Measurements from ENCODE around the gene CABP7. TPM values are rescaled to one million over a fixed set of nuclear protein-coding genes. Genes with fewer than 3 reads are reported as not detected.

Gene CABP7
- total and polyA plus RNA-seq, 2 donors (not counting 3 experiments of a cell fraction or from before 2014, with no cell fraction given) = not detected

GRCh38 chr22:29697853-29698598 is 21.8 kb upstream of the CABP7 start:
- no peak overlapping the region for H3K4me3 ChIP-seq (replicated peaks in 1 of 3; ENCODE audit: insufficient read depth in 1 of 3, low read depth in 1 of 3, low read length in 3 of 3)
- H3K4me1 ChIP-seq (ENCODE audit: control insufficient read depth, extremely low read depth, insufficient read depth, low read length) = peaks cover 10% of the 10 kb centered on the region
- no peak for FAIRE-seq
- no peak overlapping the region for H3K27ac ChIP-seq (ENCODE audit: insufficient read depth, low read depth, low read length)
- TF ChIP-seq EZH2 (IDR thresholded peaks at IDR 0.05; ENCODE audit: borderline replicate concordance, low read depth, low read length, severe bottlenecking) (no peak), FOS (IDR thresholded peaks at IDR 0.05; ENCODE audit: borderline replicate concordance, insufficient read depth, low read length) (no peak), MAX (IDR thresholded peaks at IDR 0.05; ENCODE audit: insufficient read depth, insufficient read length) (no peak), POLR2AphosphoS5 (IDR thresholded peaks at IDR 0.05; ENCODE audit: insufficient read depth, low read depth, low read length) (no peak), POLR2A (IDR thresholded peaks at IDR 0.05; ENCODE audit: low read depth, low read length) (no peak), GATA2 (IDR thresholded peaks at IDR 0.05; ENCODE audit: insufficient read depth, insufficient read length, low read depth, low read length) (no peak), CTCF (IDR thresholded peaks at IDR 0.05; ENCODE audit: extremely low read depth in 1 of 2, insufficient read depth in 1 of 2, low read depth in 1 of 2, low read length in 2 of 2) (no peak), MYC (IDR thresholded peaks at IDR 0.05; ENCODE audit: low read depth, low read length) (no peak), JUN (IDR thresholded peaks at IDR 0.05; ENCODE audit: borderline replicate concordance, insufficient read depth, insufficient read length, low read depth) (no peak)
- no peak overlapping the region for H2AFZ ChIP-seq (ENCODE audit: low read depth, low read length)
- CTCF ChIA-PET = interaction anchor here (1.2 to 1.7 kb wide), 2 partner anchors 8 to 307 kb away, joined by 3 to 4 read pairs; no protein-coding TSS in a partner anchor
- no TSS peak for BruUV-seq (replicated peaks)
- peaks cover 3 to 16% of the 10 kb centered on the region in 2 experiments for H3K36me3 ChIP-seq (ENCODE audit: control insufficient read depth in 2 of 2, extremely low read depth in 1 of 2, insufficient read depth in 2 of 2, low read length in 2 of 2)
- H4K20me1 ChIP-seq (replicated peaks; ENCODE audit: control insufficient read depth, extremely low read depth, insufficient read depth, low read length) = no peaks in the 10 kb centered on the region
- dilution Hi-C loops (cut with MboI; ENCODE audit: extremely low pct_ligation_motif_present, low sequenced_read_pairs) = no loop called here
- no peaks in the 10 kb centered on the region for H3K9me1 ChIP-seq (replicated peaks; ENCODE audit: control insufficient read depth, extremely low read depth, insufficient read depth, low read length)
- no peak overlapping the region for H3K9ac ChIP-seq (replicated peaks; ENCODE audit: extremely low read depth, insufficient read depth, low read length)
- DNase-seq (ENCODE audit: low read depth, low spot score) = no peak
- H3K9me3 ChIP-seq (replicated peaks; ENCODE audit: control insufficient read depth, insufficient read depth, low read length) = no peaks in the 10 kb centered on the region
- H3K27me3 ChIP-seq (ENCODE audit: control insufficient read depth in 2 of 2, insufficient read depth in 2 of 2, low read length in 2 of 2) = peaks cover 6 to 8% of the 10 kb centered on the region in 2 experiments
- H3K4me2 ChIP-seq (ENCODE audit: insufficient read depth, low read length) = no peak overlapping the region
- intact Hi-C loops (cut with micrococcal nuclease) = no loop called here
- H3K79me2 ChIP-seq (ENCODE audit: control insufficient read depth, insufficient read depth, low read length) = no peaks in the 10 kb centered on the region
- POLR2A ChIA-PET = no interaction called here

All from endothelial cell of umbilical vein (primary cell).